Measurements from ENCODE around the gene DNAJC6. TPM values are rescaled to one million over a fixed set of nuclear protein-coding genes. Genes with fewer than 3 reads are reported as not detected.

DNAJC6 gene
- total RNA-seq, 3 donors from 2014 or later (not counting 1 experiment from before 2014, with no cell fraction given), result 0.77 to 1.2 (median 0.89) TPM

- Mint-ChIP-seq H3K4me1 (peaks cover 15 to 17% of the 10 kb centered on the region in 2 donors), H3K9me3 (peaks cover 5% of the 10 kb centered on the region in 2 donors), H3K27ac (peak overlapping the region in 1 of 2 donors; percentile 7), H3K4me3 (no peak overlapping the region), H3K36me3 (no peaks in the 10 kb centered on the region), H3K27me3 (ENCODE audit: low read depth in 2 of 2) (no peaks in the 10 kb centered on the region)
- no peak overlapping the region for H3K27ac ChIP-seq (ENCODE audit: low read length)
- TF ChIP-seq CTCF (IDR thresholded peaks at IDR 0.05), result no peak
- DNase-seq, result no peak
- H3K4me3 ChIP-seq (ENCODE audit: low read length), result no peak overlapping the region
- H3K36me3 ChIP-seq (ENCODE audit: control insufficient read depth, insufficient read depth, low read length), result no peaks in the 10 kb centered on the region
- ATAC-seq, result no peak
- H3K27me3 ChIP-seq (ENCODE audit: control insufficient read depth, insufficient read depth, low read length), result no peaks in the 10 kb centered on the region
- H3K4me1 ChIP-seq (ENCODE audit: control insufficient read depth, insufficient read depth, low read length), result no peaks in the 10 kb centered on the region
- no peaks in the 10 kb centered on the region for H3K9me3 ChIP-seq (ENCODE audit: control insufficient read depth, insufficient read depth, low read length)
- intact Hi-C loops (cut with micrococcal nuclease), result no loop called here
These were observed 148.5 kb downstream of the DNAJC6 start for GRCh38 chr1:65457868-65458267.

GRCh38 chr1:65458730-65459396 is 149.5 kb downstream of the DNAJC6 start:
- Histone ChIP-seq H3K9me3 (ENCODE audit: control insufficient read depth, insufficient read depth, low read length) (no peaks in the 10 kb centered on the region), H3K36me3 (ENCODE audit: control insufficient read depth, insufficient read depth, low read length) (no peaks in the 10 kb centered on the region), H3K4me1 (ENCODE audit: control insufficient read depth, insufficient read depth, low read length) (no peaks in the 10 kb centered on the region), H3K27me3 (ENCODE audit: control insufficient read depth, insufficient read depth, low read length) (no peaks in the 10 kb centered on the region), H3K4me3 (ENCODE audit: low read length) (no peak overlapping the region), H3K27ac (ENCODE audit: low read length) (no peak overlapping the region)
- intact Hi-C loops (cut with micrococcal nuclease), result no loop called here
- no peak overlapping the region for H3K4me3 Mint-ChIP-seq
- no peak for ATAC-seq
- H3K9me3 Mint-ChIP-seq, result peaks cover 2 to 3% of the 10 kb centered on the region in 2 donors
- H3K4me1 Mint-ChIP-seq, result peaks cover 15 to 17% of the 10 kb centered on the region in 2 donors
- H3K27ac Mint-ChIP-seq, result no peak overlapping the region
- DNase-seq, result no peak
- H3K27me3 Mint-ChIP-seq (ENCODE audit: low read depth in 2 of 2), result no peaks in the 10 kb centered on the region
- 88% methylated on average over 2 of the region's 2 CpGs for WGBS (ENCODE audit: insufficient coverage)
- no peaks in the 10 kb centered on the region for H3K36me3 Mint-ChIP-seq
- TF ChIP-seq CTCF (IDR thresholded peaks at IDR 0.05), result no peak

GRCh38 chr1:65459397-65459768 is 150.0 kb downstream of the DNAJC6 start:
- peaks cover 2 to 3% of the 10 kb centered on the region in 2 donors for H3K9me3 Mint-ChIP-seq
- H3K36me3 Mint-ChIP-seq, result no peaks in the 10 kb centered on the region
- H3K9me3 ChIP-seq (ENCODE audit: control insufficient read depth, insufficient read depth, low read length), result no peaks in the 10 kb centered on the region
- no peak overlapping the region for H3K27ac Mint-ChIP-seq
- H3K27me3 ChIP-seq (ENCODE audit: control insufficient read depth, insufficient read depth, low read length), result no peaks in the 10 kb centered on the region
- intact Hi-C loops (cut with micrococcal nuclease), result no loop called here
- no peak overlapping the region for H3K4me3 Mint-ChIP-seq
- H3K4me3 ChIP-seq (ENCODE audit: low read length), result no peak overlapping the region
- no peaks in the 10 kb centered on the region for H3K27me3 Mint-ChIP-seq (ENCODE audit: low read depth in 2 of 2)
- H3K4me1 Mint-ChIP-seq, result peaks cover 15 to 17% of the 10 kb centered on the region in 2 donors
- H3K4me1 ChIP-seq (ENCODE audit: control insufficient read depth, insufficient read depth, low read length), result no peaks in the 10 kb centered on the region
- ATAC-seq (no peak), DNase-seq (peak in 1 of 2 donors; percentile 17)
- no peaks in the 10 kb centered on the region for H3K36me3 ChIP-seq (ENCODE audit: control insufficient read depth, insufficient read depth, low read length)
- H3K27ac ChIP-seq (ENCODE audit: low read length), result no peak overlapping the region
- 94% methylated on average over 1 of the region's 1 CpG for WGBS (ENCODE audit: insufficient coverage)
- TF ChIP-seq CTCF (IDR thresholded peaks at IDR 0.05), result no peak

Other genes starting within 250 kb of the DNAJC6 start
- gene AK4, start 161.3 kb upstream of the DNAJC6 start, total RNA-seq, result 1 to 10 TPM in 1 of 3 donors, under 1 TPM in 2; 0.32 to 1.6 (median 0.75) TPM
- gene LEPR, start 111.1 kb downstream of the DNAJC6 start, total RNA-seq, result 1 to 10 TPM; 2.0 to 3.6 (median 2.1) TPM
- gene LEPROT, start 111.1 kb downstream of the DNAJC6 start, total RNA-seq, result 10 to 100 TPM; 18.1 to 33.0 (median 20.3) TPM

All from natural killer cell (primary cell).